Prostate gland (tissue), 2 donors: ENCODE measurements around the gene EXOC3.

Source experiments
- POLR2AphosphoS5 ChIP-seq: sonication (generic); formaldehyde crosslinking; IDR thresholded peaks from one replicate; pipeline ENCODE4 v1.6.1; 2017; ENCODE audit warnings: antibody characterized with exemption
- TF ChIP-seq, protein P1 (sequence below), 4 experiments: fragments of 200-600 bp in 2 of 4; fragments of 450-650 bp in 2 of 4; sonication (generic) in 2 of 4; IDR thresholded peaks; 1 replicate in 3 of 4; 2 replicates in 1 of 4; pipeline ENCODE4 v1.5.1; 2016 to 2019; ENCODE audit warnings: antibody characterized with exemption in 4 of 4, mild to moderate bottlenecking in 2 of 4, moderate library complexity in 2 of 4

DNA sequence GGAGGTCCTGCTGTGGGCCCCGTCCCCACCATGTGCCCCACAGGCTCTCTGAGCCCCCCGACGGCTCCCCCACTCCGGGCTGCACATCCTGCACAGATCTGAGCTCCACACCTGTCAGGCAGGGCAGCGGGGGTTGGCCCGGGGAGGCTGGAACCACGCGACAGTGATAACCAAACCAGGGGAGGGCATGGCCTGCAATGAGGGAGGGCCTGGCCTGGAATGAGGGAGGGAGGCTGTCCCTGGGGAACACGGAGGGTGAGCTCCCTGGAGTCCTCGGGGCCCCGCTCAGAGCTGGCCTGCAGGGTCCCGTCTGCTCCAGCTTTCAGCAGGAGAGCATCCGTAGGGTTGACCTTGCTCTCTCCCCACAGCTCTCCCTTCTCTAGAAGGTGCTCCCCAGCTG lies 50.8 kb downstream of the EXOC3 start:
- TF ChIP-seq, protein P1, sequence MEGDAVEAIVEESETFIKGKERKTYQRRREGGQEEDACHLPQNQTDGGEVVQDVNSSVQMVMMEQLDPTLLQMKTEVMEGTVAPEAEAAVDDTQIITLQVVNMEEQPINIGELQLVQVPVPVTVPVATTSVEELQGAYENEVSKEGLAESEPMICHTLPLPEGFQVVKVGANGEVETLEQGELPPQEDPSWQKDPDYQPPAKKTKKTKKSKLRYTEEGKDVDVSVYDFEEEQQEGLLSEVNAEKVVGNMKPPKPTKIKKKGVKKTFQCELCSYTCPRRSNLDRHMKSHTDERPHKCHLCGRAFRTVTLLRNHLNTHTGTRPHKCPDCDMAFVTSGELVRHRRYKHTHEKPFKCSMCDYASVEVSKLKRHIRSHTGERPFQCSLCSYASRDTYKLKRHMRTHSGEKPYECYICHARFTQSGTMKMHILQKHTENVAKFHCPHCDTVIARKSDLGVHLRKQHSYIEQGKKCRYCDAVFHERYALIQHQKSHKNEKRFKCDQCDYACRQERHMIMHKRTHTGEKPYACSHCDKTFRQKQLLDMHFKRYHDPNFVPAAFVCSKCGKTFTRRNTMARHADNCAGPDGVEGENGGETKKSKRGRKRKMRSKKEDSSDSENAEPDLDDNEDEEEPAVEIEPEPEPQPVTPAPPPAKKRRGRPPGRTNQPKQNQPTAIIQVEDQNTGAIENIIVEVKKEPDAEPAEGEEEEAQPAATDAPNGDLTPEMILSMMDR (IDR thresholded peaks at IDR 0.05), result no peak
- TF ChIP-seq POLR2AphosphoS5, result no peak
